HepG2 (cell line): ENCODE results near the gene PCDHGA5. TPM values are rescaled to one million over a fixed set of nuclear protein-coding genes. Genes with fewer than 3 reads are reported as not detected.

Experiments
- ATAC-seq: fragments of 200-7000 bp; cut with Tn5 transposase; 3 replicates; pipeline ENCODE4 v1.9.1; 2020; ENCODE audit warnings: mild to moderate bottlenecking, moderate library complexity
- BruUV-seq: library from RNA; stranded (reverse); fragments of 400-500 nt; replicated peaks from 2 replicates; lab custom pipeline; 2021; lab: Mats Ljungman, UMichigan
- CTCF ChIA-PET: fragments of 300-600 bp; formaldehyde crosslinking; extraction: SDS; loops from one replicate; lab custom pipeline; 2021; ENCODE audit warnings: low total read pairs, inconsistent platforms, low intra/inter-chr PET ratio; lab: Yijun Ruan, JAX
- POLR2A ChIA-PET: fragments of 350-600 bp; sonication (Branson Sonifier 250); formaldehyde crosslinking; loops from one replicate; lab custom pipeline; 2020; ENCODE audit warnings: antibody characterized with exemption, inconsistent platforms; lab: Yijun Ruan, JAX
- DNase-seq: peaks from one replicate; pipeline ENCODE4 v3.0.0-alpha.2; 2015; ENCODE audit warnings: low spot score
- FAIRE-seq: peaks from 3 replicates; lab custom pipeline; 2011; peaks lifted over from hg19 to GRCh38; lab: Jason Lieb, UNC
- H2AFZ ChIP-seq: one replicate; pipeline ENCODE4 v1.6.1; 2011; ENCODE audit warnings: low read length, inconsistent platforms
- H3K27ac ChIP-seq: fragments of 300-600 bp; 3 replicates; pipeline ENCODE4 v1.8.0; 2011; ENCODE audit warnings: mixed run types, mild to moderate bottlenecking, mixed read lengths, low read length, inconsistent platforms; ENCODE audit not compliant: insufficient read depth; ENCODE audit errors: extremely low read length
- H3K27me3 ChIP-seq, 2 experiments: fragments of 200-600 bp in 1 of 2; 2 replicates in 1 of 2; 3 replicates in 1 of 2; pipeline versions ENCODE4 v1.6.0 to v1.8.0; 2011; ENCODE audit warnings: low read length in 2 of 2, mild to moderate bottlenecking in 2 of 2, moderate library complexity in 2 of 2, inconsistent platforms in 1 of 2; ENCODE audit not compliant: insufficient read depth in 2 of 2, control insufficient read depth in 1 of 2
- H3K36me3 ChIP-seq, 2 experiments: fragments of 200-600 bp in 1 of 2; replicated peaks in 1 of 2; 2 replicates in 1 of 2; 3 replicates in 1 of 2; pipeline versions ENCODE4 v1.5.1 to v1.8.0; 2011; ENCODE audit warnings: low read length in 2 of 2, inconsistent platforms in 1 of 2; ENCODE audit not compliant: insufficient read depth in 2 of 2, control insufficient read depth in 1 of 2
- H3K4me1 ChIP-seq: 2 replicates; pipeline ENCODE4 v1.5.1; 2012; ENCODE audit warnings: low read length, inconsistent platforms; ENCODE audit not compliant: insufficient read depth
- H3K4me2 ChIP-seq: 2 replicates; pipeline ENCODE4 v1.6.0; 2011; ENCODE audit warnings: low read depth, low read length, inconsistent platforms
- H3K4me3 ChIP-seq, 3 experiments: fragments of 200-600 bp in 1 of 3; sonication (generic), shearing (Covaris generic) in 1 of 3; replicated peaks in 1 of 3; 2 replicates each; pipeline ENCODE4 v1.5.1; 2011 to 2016; ENCODE audit warnings: low read length in 3 of 3, inconsistent platforms in 2 of 3, low read depth in 2 of 3, mild to moderate bottlenecking in 2 of 3, control low read depth in 1 of 3, mixed read lengths in 1 of 3; ENCODE audit not compliant: insufficient read depth in 1 of 3
- H3K79me2 ChIP-seq: one replicate; pipeline ENCODE4 v1.6.1; 2011; ENCODE audit warnings: low read length, inconsistent platforms; ENCODE audit not compliant: insufficient read depth
- H3K9ac ChIP-seq: 2 replicates; pipeline ENCODE4 v1.6.0; 2011; ENCODE audit warnings: mild to moderate bottlenecking, low read depth, low read length, inconsistent platforms; ENCODE audit not compliant: insufficient read depth
- H3K9me3 ChIP-seq: 2 replicates; pipeline ENCODE4 v1.5.1; 2012; ENCODE audit warnings: mild to moderate bottlenecking, low read length
- H4K20me1 ChIP-seq: 2 replicates; pipeline ENCODE4 v1.6.0; 2011; ENCODE audit warnings: inconsistent platforms, mild to moderate bottlenecking, low read length, moderate library complexity; ENCODE audit not compliant: insufficient read depth
- AKNA ChIP-seq: sonication (generic); formaldehyde crosslinking; IDR thresholded peaks from 2 replicates; pipeline ENCODE4 v1.4.0; 2020; ENCODE audit warnings: missing genetic modification reagents, borderline replicate concordance
- CEBPG ChIP-seq: IDR thresholded peaks from 2 replicates; pipeline ENCODE4 v1.6.1; 2016
- GLMP ChIP-seq: sonication (generic); formaldehyde crosslinking; IDR thresholded peaks from 2 replicates; pipeline ENCODE4 v1.9.0; 2021; ENCODE audit warnings: missing genetic modification reagents, mild to moderate bottlenecking, borderline replicate concordance
- GPN1 ChIP-seq: sonication (generic); formaldehyde crosslinking; IDR thresholded peaks from 2 replicates; pipeline ENCODE4 v1.5.1; 2020; ENCODE audit warnings: missing genetic modification reagents, borderline replicate concordance
- SMYD3 ChIP-seq: sonication (generic); formaldehyde crosslinking; IDR thresholded peaks from 2 replicates; pipeline ENCODE4 v1.8.1; 2023; ENCODE audit warnings: mild to moderate bottlenecking, missing genetic modification reagents
- TEAD2 ChIP-seq: sonication (generic); formaldehyde crosslinking; IDR thresholded peaks from 2 replicates; pipeline ENCODE4 v1.9.0; 2021; ENCODE audit warnings: missing genetic modification reagents
- THAP11 ChIP-seq: IDR thresholded peaks from 2 replicates; pipeline ENCODE4 v1.6.1; 2016; ENCODE audit warnings: missing biosample characterization, missing genetic modification reagents
- ZMAT3 ChIP-seq: sonication (generic); formaldehyde crosslinking; conservative IDR thresholded peaks from 2 replicates; pipeline ENCODE4 v1.7.0; 2021; ENCODE audit warnings: missing genetic modification reagents
- ZNF691 ChIP-seq: sonication (generic); formaldehyde crosslinking; IDR thresholded peaks from 2 replicates; pipeline ENCODE4 v1.4.0; 2020; ENCODE audit warnings: missing genetic modification reagents, low read depth, mild to moderate bottlenecking, borderline replicate concordance
- WGBS: methylation state at CpG from one replicate; pipeline ENCODE4 v1.1.6; 2017; ENCODE audit warnings: low lambda C conversion rate; 5-methylcytosine and 5-hydroxymethylcytosine counted together
- in situ Hi-C: cut with HindIII; loops from 2 replicates; pipeline ENCODE4 v1.10.0; 2017; ENCODE audit warnings: low pct_unique_long_range_greater_than_20kb; ENCODE audit not compliant: extremely low pct_ligation_motif_present
- intact Hi-C: fragments of 100-400 bp; cut with micrococcal nuclease; formaldehyde crosslinking; loops from one replicate; pipeline ENCODE4 v1.10.0; 2022; ENCODE audit not compliant: unreplicated experiment
- polyA plus RNA-seq, 8 experiments: library from polyadenylated mRNA; depleted of rRNA in 3 of 8; stranded (reverse) in 7 of 8; unstranded in 1 of 8; fragments of >200 nt; fragmentation: Illumina TruSeq in 4 of 8; extraction: Trizol in 4 of 8; gene quantifications; 2 replicates each; pipeline versions ENCODE4 v1.2.1 to v1.2.3, GENCODE V29; 2011 to 2016; ENCODE audit warnings: low read depth in 4 of 8, missing spikeins in 1 of 8, mixed read lengths in 1 of 8; ENCODE audit not compliant: insufficient read depth in 1 of 8
- total RNA-seq, 5 experiments: library from RNA; depleted of rRNA; stranded (reverse); fragments of >200 nt; fragmentation: Illumina TruSeq; extraction: Trizol; gene quantifications; 2 replicates each; pipeline ENCODE4 v1.2.3, GENCODE V29; 2016; ENCODE audit warnings: low read depth in 1 of 5
- TF ChIP-seq, protein P1 (sequence below): IDR thresholded peaks from 2 replicates; pipeline ENCODE4 v1.6.1; 2016; ENCODE audit warnings: missing biosample characterization, missing genetic modification reagents, low read depth

The PCDHGA5 gene
- total and polyA plus RNA-seq, 2 of the 13 experiments (the other 11 are each of a cell fraction or from before 2014, with no cell fraction given): 0.27 to 0.32 TPM

GRCh38 chr5:141383345-141383744 lies 19.4 kb downstream of the PCDHGA5 start:
- FAIRE-seq (no peak), ATAC-seq (no peak), DNase-seq (no peak)
- in situ Hi-C loops (no loop called here), intact Hi-C loops (no loop called here)
- no peak overlapping the region for H3K9ac ChIP-seq
- peaks cover 1% of the 10 kb centered on the region; the same call in 1 of the 2 replicates for H3K4me1 ChIP-seq
- H3K27ac ChIP-seq: no peak overlapping the region
- H2AFZ ChIP-seq: no peak overlapping the region
- H3K4me3 ChIP-seq: no peak overlapping the region
- no peaks in the 10 kb centered on the region for H4K20me1 ChIP-seq
- H3K79me2 ChIP-seq: no peaks in the 10 kb centered on the region
- no TSS peak for BruUV-seq
- TF ChIP-seq, protein P1, sequence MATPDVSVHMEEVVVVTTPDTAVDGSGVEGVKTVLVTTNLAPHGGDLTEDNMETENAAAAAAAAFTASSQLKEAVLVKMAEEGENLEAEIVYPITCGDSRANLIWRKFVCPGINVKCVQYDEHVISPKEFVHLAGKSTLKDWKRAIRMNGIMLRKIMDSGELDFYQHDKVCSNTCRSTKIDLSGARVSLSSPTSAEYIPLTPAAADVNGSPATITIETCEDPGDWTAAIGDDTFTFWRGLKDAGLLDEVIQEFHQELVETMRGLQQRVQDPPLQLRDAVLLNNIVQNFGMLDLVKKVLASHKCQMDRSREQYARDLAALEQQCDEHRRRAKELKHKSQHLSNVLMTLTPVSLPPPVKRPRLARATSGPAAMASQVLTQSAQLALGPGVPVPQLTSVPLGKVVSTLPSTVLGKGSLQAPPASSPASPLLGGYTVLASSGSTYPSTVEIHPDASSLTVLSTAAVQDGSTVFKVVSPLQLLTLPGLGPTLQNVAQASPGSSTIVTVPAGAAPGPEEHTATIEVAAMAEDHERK (CRISPR knock-in tag): no peak
- TF ChIP-seq ZMAT3 (no peak), THAP11 (CRISPR knock-in tag) (no peak), AKNA (CRISPR knock-in tag) (no peak), SMYD3 (CRISPR knock-in tag) (no peak), GLMP (no peak), CEBPG (CRISPR knock-in tag) (no peak), TEAD2 (CRISPR knock-in tag) (no peak), GPN1 (CRISPR knock-in tag) (no peak), ZNF691 (CRISPR knock-in tag) (no peak)
- no peaks in the 10 kb centered on the region; the same call in 1 of the 2 replicates for H3K9me3 ChIP-seq
- ChIA-PET CTCF (no interaction called here), POLR2A (no interaction called here)
- WGBS: 68% methylated on average over 17 of the region's 21 CpGs
- no peaks in the 10 kb centered on the region for H3K36me3 ChIP-seq
- H3K27me3 ChIP-seq: no peaks in the 10 kb centered on the region
- H3K4me2 ChIP-seq: no peak overlapping the region
